ENCODE results near the gene PRR20G.

GRCh38 chr3:127260826-127261555 is 26.9 kb downstream of the PRR20G start:
- TF ChIP-seq CTCF (IDR thresholded peaks at IDR 0.05 in 2 of 3, conservative IDR thresholded peaks at IDR 0.05 in 1 of 3; ENCODE audit: borderline replicate concordance in 1 of 3, insufficient read depth in 1 of 3, low read depth in 2 of 3, low read length in 2 of 3) (no peak), RAD21 (IDR thresholded peaks at IDR 0.05; ENCODE audit: low read depth) (no peak), POLR2A (IDR thresholded peaks at IDR 0.05; ENCODE audit: borderline replicate concordance, extremely low read depth, insufficient read depth, insufficient read length) (no peak), ZNF274 (IDR thresholded peaks at IDR 0.05; ENCODE audit: low read depth, low read length) (no peak), POLR2AphosphoS5 (IDR thresholded peaks at IDR 0.05; ENCODE audit: low read depth, low read length) (no peak), REST (IDR thresholded peaks at IDR 0.05; ENCODE audit: low read depth) (no peak), EZH2phosphoT487 (IDR thresholded peaks at IDR 0.05; ENCODE audit: borderline replicate concordance) (no peak), SIN3A (IDR thresholded peaks at IDR 0.05; ENCODE audit: low read depth) (no peak), JUND (IDR thresholded peaks at IDR 0.05) (no peak)
